NB4 (cell line): ENCODE measurements around the gene CALML6.

Source experiments
- DNase-seq: peaks from one replicate; pipeline ENCODE4 v3.0.0; 2010; ENCODE audit warnings: low read depth
- H3K4me3 ChIP-seq: one replicate; pipeline ENCODE4 v1.5.1; 2011; ENCODE audit warnings: mild to moderate bottlenecking, low read depth, low read length, moderate library complexity
- MYC ChIP-seq: IDR thresholded peaks from 2 replicates; pipeline ENCODE4 v1.6.1; 2011; ENCODE audit warnings: low read depth, low read length
- POLR2A ChIP-seq: IDR thresholded peaks from 2 replicates; pipeline ENCODE4 v1.6.1; 2011; ENCODE audit warnings: mild to moderate bottlenecking; ENCODE audit not compliant: insufficient read length; ENCODE audit errors: extremely low read depth
- TF ChIP-seq, protein P1 (sequence below): IDR thresholded peaks from one replicate; pipeline ENCODE4 v1.5.1; 2012; ENCODE audit warnings: low read depth, low read length
- TF ChIP-seq, protein P2 (sequence below): IDR thresholded peaks from 2 replicates; pipeline ENCODE4 v1.6.1; 2011; ENCODE audit warnings: low read depth, low read length

CALML6 gene

GRCh38 chr1:1906185-1907097, 8.6 kb upstream of the CALML6 start:
- no peak overlapping the region for H3K4me3 ChIP-seq
- DNase-seq: peak; percentile 78
- peak; percentile 72 for TF ChIP-seq MYC
- TF ChIP-seq POLR2A: no peak
- TF ChIP-seq, protein P1, sequence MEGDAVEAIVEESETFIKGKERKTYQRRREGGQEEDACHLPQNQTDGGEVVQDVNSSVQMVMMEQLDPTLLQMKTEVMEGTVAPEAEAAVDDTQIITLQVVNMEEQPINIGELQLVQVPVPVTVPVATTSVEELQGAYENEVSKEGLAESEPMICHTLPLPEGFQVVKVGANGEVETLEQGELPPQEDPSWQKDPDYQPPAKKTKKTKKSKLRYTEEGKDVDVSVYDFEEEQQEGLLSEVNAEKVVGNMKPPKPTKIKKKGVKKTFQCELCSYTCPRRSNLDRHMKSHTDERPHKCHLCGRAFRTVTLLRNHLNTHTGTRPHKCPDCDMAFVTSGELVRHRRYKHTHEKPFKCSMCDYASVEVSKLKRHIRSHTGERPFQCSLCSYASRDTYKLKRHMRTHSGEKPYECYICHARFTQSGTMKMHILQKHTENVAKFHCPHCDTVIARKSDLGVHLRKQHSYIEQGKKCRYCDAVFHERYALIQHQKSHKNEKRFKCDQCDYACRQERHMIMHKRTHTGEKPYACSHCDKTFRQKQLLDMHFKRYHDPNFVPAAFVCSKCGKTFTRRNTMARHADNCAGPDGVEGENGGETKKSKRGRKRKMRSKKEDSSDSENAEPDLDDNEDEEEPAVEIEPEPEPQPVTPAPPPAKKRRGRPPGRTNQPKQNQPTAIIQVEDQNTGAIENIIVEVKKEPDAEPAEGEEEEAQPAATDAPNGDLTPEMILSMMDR: peak; percentile 89
- TF ChIP-seq, protein P2, sequence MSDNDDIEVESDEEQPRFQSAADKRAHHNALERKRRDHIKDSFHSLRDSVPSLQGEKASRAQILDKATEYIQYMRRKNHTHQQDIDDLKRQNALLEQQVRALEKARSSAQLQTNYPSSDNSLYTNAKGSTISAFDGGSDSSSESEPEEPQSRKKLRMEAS: peak; percentile 73

- H3K4me3 ChIP-seq: no peak overlapping the region
- peak; percentile 50 for DNase-seq
- TF ChIP-seq, protein P1: no peak
These were observed 7.8 kb upstream of the CALML6 start for GRCh38 chr1:1907098-1907736.

GRCh38 chr1:1908506-1908791, 6.6 kb upstream of the CALML6 start:
- TF ChIP-seq, protein P1: no peak
- TF ChIP-seq POLR2A: no peak
- TF ChIP-seq MYC: no peak
- TF ChIP-seq, protein P2: no peak
- H3K4me3 ChIP-seq: peak overlapping the region; percentile 62
- no peak for DNase-seq

GRCh38 chr1:1910033-1910465, 5.0 kb upstream of the CALML6 start:
- DNase-seq: no peak

DNA sequence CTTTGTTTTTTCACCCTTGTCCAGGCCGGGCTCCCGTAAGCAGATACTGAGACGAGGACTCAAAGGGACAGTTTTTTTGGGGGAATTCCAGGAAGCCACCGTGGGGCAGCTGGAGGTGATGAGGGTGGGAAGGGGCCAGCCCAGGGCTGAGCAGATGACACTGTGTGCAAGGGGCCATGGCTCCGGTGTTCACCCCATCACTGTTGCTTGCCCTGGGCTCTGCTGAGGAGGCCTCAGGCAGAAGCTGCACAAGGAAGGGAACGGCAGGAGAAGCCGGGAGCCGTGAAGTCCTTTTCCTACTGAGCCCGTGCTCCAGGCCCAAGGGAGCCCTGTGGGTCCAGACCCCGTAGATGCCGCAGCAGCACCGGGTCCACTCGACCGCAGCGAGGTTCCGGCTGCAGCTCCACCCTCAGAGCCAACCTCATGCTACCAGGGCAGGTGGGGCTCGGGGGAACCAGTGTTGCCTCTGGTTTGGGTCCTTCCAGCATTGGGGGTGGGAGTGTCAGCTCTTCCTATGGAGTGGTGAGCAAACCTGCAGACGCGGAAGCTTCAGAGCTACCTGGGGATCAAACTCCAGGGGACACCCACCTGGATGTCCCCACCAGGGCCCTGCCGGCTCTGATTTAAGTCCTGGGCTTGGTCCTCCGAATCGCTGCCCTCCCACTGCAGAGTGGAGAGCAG, 4.3 kb upstream of the CALML6 start:
- H3K4me3 ChIP-seq: no peak overlapping the region
- no peak for DNase-seq
- TF ChIP-seq, protein P1: no peak
- TF ChIP-seq, protein P2: no peak
- TF ChIP-seq MYC: no peak
- no peak for TF ChIP-seq POLR2A

More at GRCh38 chr1:1910033-1910465, 5.0 kb upstream of the CALML6 start:
- H3K4me3 ChIP-seq: no peak overlapping the region
- TF ChIP-seq, protein P1: no peak
